B cell (primary cell): Measurements from ENCODE around the gene PLEKHN1. TPM values are rescaled to one million over a fixed set of nuclear protein-coding genes. Genes with fewer than 3 reads are reported as not detected.

ENCODE experiments used
- ATAC-seq: fragments of 200-7000 bp; cut with Tn5 transposase; one replicate; pipeline ENCODE4 v1.10.0; 2021; ENCODE audit warnings: low read depth, mild to moderate bottlenecking, moderate number of reproducible peaks, moderate library complexity
- CTCF ChIA-PET: fragments of 350-600 bp; sonication (Branson Sonifier 250); formaldehyde crosslinking; loops from one replicate; lab custom pipeline; 2021; ENCODE audit warnings: antibody characterized with exemption, inconsistent platforms; lab: Charles Lee
- POLR2A ChIA-PET: fragments of 350-600 bp; sonication (Branson Sonifier 250); formaldehyde crosslinking; loops from one replicate; lab custom pipeline; 2021; ENCODE audit warnings: antibody characterized with exemption; lab: Charles Lee
- DNase-seq: peaks from one replicate; pipeline ENCODE4 v3.0.0; 2013
- H2AFZ ChIP-seq: 2 replicates; pipeline ENCODE4 v1.6.1; 2012; ENCODE audit warnings: mild to moderate bottlenecking, low read depth, low read length; ENCODE audit not compliant: insufficient read depth, poor library complexity, severe bottlenecking
- H3K27ac ChIP-seq, 2 donors: 1 replicate in 1 of 2; 2 replicates in 1 of 2; pipeline ENCODE4 v1.5.1; 2012 to 2013; ENCODE audit warnings: low read length in 2 of 2, mild to moderate bottlenecking in 2 of 2, moderate library complexity in 1 of 2
- H3K27me3 ChIP-seq, 4 experiments: fragments of 200-600 bp in 1 of 4; sonication (generic) in 1 of 4; replicated peaks in 1 of 4; 1 replicate in 2 of 4; 2 replicates in 2 of 4; pipeline versions ENCODE4 v1.6.1 to v1.7.0; 2013 to 2016; ENCODE audit warnings: low read length in 3 of 4, mild to moderate bottlenecking in 2 of 4, mixed read lengths in 1 of 4, moderate library complexity in 1 of 4; ENCODE audit not compliant: insufficient read depth in 4 of 4, control insufficient read depth in 3 of 4; ENCODE audit errors: control extremely low read depth in 1 of 4
- H3K36me3 ChIP-seq, 2 experiments: replicated peaks in 1 of 2; 1 replicate in 1 of 2; 2 replicates in 1 of 2; pipeline versions ENCODE4 v1.6.1 to v1.7.1; 2013; ENCODE audit warnings: low read length in 1 of 2; ENCODE audit not compliant: insufficient read depth in 2 of 2, control insufficient read depth in 1 of 2; ENCODE audit errors: control extremely low read depth in 1 of 2, extremely low read depth in 1 of 2
- H3K4me1 ChIP-seq, 2 donors: fragments of 200-600 bp in 1 of 2; sonication (generic) in 1 of 2; 1 replicate in 1 of 2; 2 replicates in 1 of 2; pipeline versions ENCODE4 v1.5.1 to v1.6.1; 2013 to 2017; ENCODE audit warnings: low read length in 2 of 2; ENCODE audit not compliant: control insufficient read depth in 2 of 2, insufficient read depth in 2 of 2
- H3K4me2 ChIP-seq: replicated peaks from 2 replicates; pipeline ENCODE3; 2012; ENCODE audit warnings: mild to moderate bottlenecking, low read depth, low read length; ENCODE audit not compliant: poor library complexity, severe bottlenecking
- H3K4me3 ChIP-seq, 5 experiments: fragments of 200-600 bp in 1 of 5; sonication (generic) in 1 of 5; 1 replicate in 3 of 5; 2 replicates in 2 of 5; pipeline versions ENCODE4 v1.5.1 to v1.7.0; 2011 to 2016; ENCODE audit warnings: low read length in 4 of 5, mild to moderate bottlenecking in 4 of 5, low read depth in 2 of 5, control low read depth in 1 of 5, moderate library complexity in 1 of 5; ENCODE audit not compliant: insufficient read depth in 1 of 5; ENCODE audit errors: control extremely low read depth in 1 of 5, extremely low read depth in 1 of 5
- H3K79me2 ChIP-seq: fragments of 200-600 bp; sonication (generic); one replicate; pipeline ENCODE4 v1.6.0; 2016; ENCODE audit warnings: low read length; ENCODE audit not compliant: control insufficient read depth, insufficient read depth
- H3K9ac ChIP-seq: fragments of 200-600 bp; sonication (generic); 2 replicates; pipeline ENCODE4 v1.6.1; 2017; ENCODE audit warnings: mild to moderate bottlenecking, low read length, moderate library complexity
- H3K9me3 ChIP-seq, 3 donors: one replicate each; pipeline versions ENCODE4 v1.6.1 to v1.7.1; 2013; ENCODE audit warnings: low read length in 2 of 3; ENCODE audit not compliant: control insufficient read depth in 2 of 3, insufficient read depth in 1 of 3; ENCODE audit errors: control extremely low read depth in 1 of 3
- H4K20me1 ChIP-seq: 2 replicates; pipeline ENCODE4 v1.6.0; 2012; ENCODE audit warnings: mild to moderate bottlenecking, low read length; ENCODE audit not compliant: insufficient read depth, control insufficient read depth, poor library complexity, severe bottlenecking
- H3K27ac Mint-ChIP-seq: one replicate; pipeline ENCODE4 v1.8.0; 2021; ENCODE audit warnings: mixed read lengths
- H3K27me3 Mint-ChIP-seq: one replicate; pipeline ENCODE4 v1.8.0; 2021; ENCODE audit warnings: mixed read lengths
- H3K4me1 Mint-ChIP-seq: one replicate; pipeline ENCODE4 v1.8.0; 2021; ENCODE audit warnings: mixed read lengths
- H3K4me3 Mint-ChIP-seq: one replicate; pipeline ENCODE4 v1.8.0; 2021; ENCODE audit warnings: mixed read lengths
- H3K9me3 Mint-ChIP-seq: one replicate; pipeline ENCODE4 v1.8.0; 2022; ENCODE audit warnings: mixed read lengths; ENCODE audit not compliant: insufficient read depth
- EZH2 ChIP-seq: IDR thresholded peaks from 2 replicates; pipeline ENCODE4 v1.6.1; 2012; ENCODE audit warnings: borderline replicate concordance, low read depth, mild to moderate bottlenecking, moderate library complexity, low read length; ENCODE audit not compliant: insufficient read depth, poor library complexity, severe bottlenecking
- WGBS: methylation state at CpG from one replicate; pipeline ENCODE4 v1.1.5; 2013; ENCODE audit warnings: missing lambda C conversion rate; ENCODE audit not compliant: insufficient coverage; 5-methylcytosine and 5-hydroxymethylcytosine counted together
- intact Hi-C: fragments of 100-400 bp; cut with micrococcal nuclease; formaldehyde crosslinking; loops from one replicate; pipeline ENCODE4 v1.10.0; 2022
- polyA plus RNA-seq: library from polyadenylated mRNA; depleted of rRNA; stranded (reverse); fragments of >200 nt; gene quantifications from 2 replicates; pipeline ENCODE4 v1.2.3, GENCODE V29; 2012
- total RNA-seq, 2 donors: library from RNA; stranded (reverse); fragments of 120-200 nt in 1 of 2; gene quantifications; 1 replicate in 1 of 2; 2 replicates in 1 of 2; pipeline versions ENCODE4 v1.2.3 to v1.2.4, GENCODE V29; 2013 to 2022
- TF ChIP-seq, protein P1 (sequence below): fragments of 200-600 bp; IDR thresholded peaks from one replicate; pipeline ENCODE4 v1.8.0; 2022; ENCODE audit warnings: antibody characterized with exemption, mild to moderate bottlenecking

PLEKHN1 gene
- total and polyA plus RNA-seq, 2 donors (not counting 1 experiment from before 2014, with no cell fraction given): 0.36 to 1.1 TPM

DNA sequence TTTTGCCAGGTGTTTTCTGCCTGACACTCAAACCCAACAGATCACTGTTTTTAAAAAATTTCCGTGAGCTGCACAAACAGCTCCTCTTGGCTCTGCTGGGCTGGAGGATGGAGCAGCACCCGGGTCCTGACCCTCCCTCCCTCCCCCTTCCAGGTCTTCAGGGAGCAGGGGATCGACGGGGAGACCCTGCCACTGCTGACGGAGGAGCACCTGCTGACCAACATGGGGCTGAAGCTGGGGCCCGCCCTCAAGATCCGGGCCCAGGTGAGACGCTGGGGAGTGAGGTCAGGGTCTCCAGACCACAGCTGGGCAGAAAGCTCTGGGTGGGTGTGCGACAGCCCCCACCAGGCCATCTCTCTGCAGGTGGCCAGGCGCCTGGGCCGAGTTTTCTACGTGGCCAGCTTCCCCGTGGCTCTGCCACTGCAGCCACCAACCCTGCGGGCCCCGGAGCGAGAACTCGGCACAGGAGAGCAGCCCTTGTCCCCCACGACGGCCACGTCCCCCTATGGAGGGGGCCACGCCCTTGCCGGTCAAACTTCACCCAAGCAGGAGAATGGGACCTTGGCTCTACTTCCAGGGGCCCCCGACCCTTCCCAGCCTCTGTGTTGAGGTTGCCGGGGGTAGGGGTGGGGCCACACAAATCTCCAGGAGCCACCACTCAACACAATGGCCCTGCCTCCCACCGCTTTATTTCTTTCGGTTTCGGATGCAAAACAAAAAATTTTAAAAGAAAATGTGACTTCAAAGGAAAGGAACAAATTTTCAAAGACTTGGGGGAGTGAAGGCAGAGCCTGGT is 22.5 kb upstream of the PLEKHN1 start:
- Histone ChIP-seq H3K27ac (no peak overlapping the region), H3K9ac (no peak overlapping the region), H3K4me2 (no peak overlapping the region), H3K9me3 (peaks cover 0 to 5% (median 0%) of the 10 kb centered on the region in 3 donors), H3K27me3 (peaks cover 0 to 37% (median 19%) of the 10 kb centered on the region in 4 experiments), H3K36me3 (peaks cover 0 to 34% of the 10 kb centered on the region in 2 experiments), H2AFZ (no peak overlapping the region), H3K4me1 (peaks cover 30 to 31% of the 10 kb centered on the region in 2 donors), H3K79me2 (no peaks in the 10 kb centered on the region), H4K20me1 (peaks cover 24% of the 10 kb centered on the region), H3K4me3 (no peak overlapping the region)
- Mint-ChIP-seq H3K9me3 (no peaks in the 10 kb centered on the region), H3K27me3 (peaks cover 13% of the 10 kb centered on the region), H3K27ac (no peak overlapping the region), H3K4me3 (no peak overlapping the region), H3K4me1 (peaks cover 14% of the 10 kb centered on the region)
- ChIA-PET CTCF (interaction anchor here (0.7 to 1.5 kb wide), 3 partner anchors 39 to 1149 kb away, joined by 3 to 6 read pairs (median 4); no protein-coding TSS in a partner anchor), POLR2A (interaction anchor here (0.7 kb wide), 1 partner anchor 11 kb away, joined by 4 read pairs; no protein-coding TSS in a partner anchor)
- ATAC-seq (no peak), DNase-seq (no peak)
- no peak for TF ChIP-seq EZH2
- TF ChIP-seq, protein P1, sequence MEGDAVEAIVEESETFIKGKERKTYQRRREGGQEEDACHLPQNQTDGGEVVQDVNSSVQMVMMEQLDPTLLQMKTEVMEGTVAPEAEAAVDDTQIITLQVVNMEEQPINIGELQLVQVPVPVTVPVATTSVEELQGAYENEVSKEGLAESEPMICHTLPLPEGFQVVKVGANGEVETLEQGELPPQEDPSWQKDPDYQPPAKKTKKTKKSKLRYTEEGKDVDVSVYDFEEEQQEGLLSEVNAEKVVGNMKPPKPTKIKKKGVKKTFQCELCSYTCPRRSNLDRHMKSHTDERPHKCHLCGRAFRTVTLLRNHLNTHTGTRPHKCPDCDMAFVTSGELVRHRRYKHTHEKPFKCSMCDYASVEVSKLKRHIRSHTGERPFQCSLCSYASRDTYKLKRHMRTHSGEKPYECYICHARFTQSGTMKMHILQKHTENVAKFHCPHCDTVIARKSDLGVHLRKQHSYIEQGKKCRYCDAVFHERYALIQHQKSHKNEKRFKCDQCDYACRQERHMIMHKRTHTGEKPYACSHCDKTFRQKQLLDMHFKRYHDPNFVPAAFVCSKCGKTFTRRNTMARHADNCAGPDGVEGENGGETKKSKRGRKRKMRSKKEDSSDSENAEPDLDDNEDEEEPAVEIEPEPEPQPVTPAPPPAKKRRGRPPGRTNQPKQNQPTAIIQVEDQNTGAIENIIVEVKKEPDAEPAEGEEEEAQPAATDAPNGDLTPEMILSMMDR: no peak
- WGBS: 94% methylated on average over 19 of the region's 27 CpGs
- intact Hi-C loops: no loop called here
